Calu3 (cell line): ENCODE results near the gene PTPN6. TPM values are rescaled to one million over a fixed set of nuclear protein-coding genes. Genes with fewer than 3 reads are reported as not detected.
"Not testable (repeated sequence)": the region's sequence is repeated elsewhere in the genome, so short reads cannot be mapped to it uniquely, and the experiment has no call there.

ENCODE experiments used
- BruUV-seq: library from RNA; stranded (reverse); fragments of 400-500 nt; replicated peaks from 2 replicates; lab custom pipeline; 2021; lab: Mats Ljungman, UMichigan
- CTCF ChIA-PET: fragments of 300-600 bp; sonication (Branson Sonifier 250); formaldehyde crosslinking; loops from one replicate; lab custom pipeline; 2022; ENCODE audit warnings: antibody characterized with exemption; lab: Charles Lee
- DNase-seq: peaks from one replicate; pipeline ENCODE4 v3.0.0; 2022
- H3K27ac Mint-ChIP-seq: one replicate; pipeline ENCODE4 v1.8.0; 2022; ENCODE audit warnings: mixed read lengths; ENCODE audit not compliant: unreplicated experiment
- H3K27me3 Mint-ChIP-seq: one replicate; pipeline ENCODE4 v1.8.0; 2022; ENCODE audit warnings: mixed read lengths; ENCODE audit not compliant: unreplicated experiment
- H3K36me3 Mint-ChIP-seq: one replicate; pipeline ENCODE4 v1.8.0; 2022; ENCODE audit warnings: mild to moderate bottlenecking, moderate library complexity, mixed read lengths; ENCODE audit not compliant: insufficient read depth, unreplicated experiment
- H3K4me1 Mint-ChIP-seq: one replicate; pipeline ENCODE4 v1.8.0; 2022; ENCODE audit warnings: mild to moderate bottlenecking, low read depth, mixed read lengths; ENCODE audit not compliant: unreplicated experiment
- H3K4me3 Mint-ChIP-seq: one replicate; pipeline ENCODE4 v1.8.0; 2022; ENCODE audit warnings: mild to moderate bottlenecking, low read depth, moderate library complexity, mixed read lengths; ENCODE audit not compliant: unreplicated experiment
- H3K9me3 Mint-ChIP-seq: one replicate; pipeline ENCODE4 v1.8.0; 2022; ENCODE audit warnings: low read depth, mixed read lengths; ENCODE audit not compliant: unreplicated experiment
- intact Hi-C: fragments of 100-400 bp; cut with micrococcal nuclease; formaldehyde crosslinking; loops from one replicate; pipeline ENCODE4 v1.10.0; 2022; ENCODE audit not compliant: unreplicated experiment
- total RNA-seq: library from RNA; stranded (reverse); gene quantifications from 2 replicates; pipeline ENCODE4 v1.2.3, GENCODE V29; 2022
- TF ChIP-seq, protein P1 (sequence below): fragments of 200-600 bp; IDR thresholded peaks from one replicate; pipeline ENCODE4 v1.8.0; 2022; ENCODE audit warnings: antibody characterized with exemption; ENCODE audit not compliant: unreplicated experiment

PTPN6 gene
- total RNA-seq, 1 experiment from 2014 or later, result 46.3 TPM

GRCh38 chr12:6905414-6906040 lies 45.6 kb upstream of the PTPN6 start:
- no peaks in the 10 kb centered on the region for H3K4me1 Mint-ChIP-seq
- no peak overlapping the region for H3K27ac Mint-ChIP-seq
- TF ChIP-seq, protein P1, sequence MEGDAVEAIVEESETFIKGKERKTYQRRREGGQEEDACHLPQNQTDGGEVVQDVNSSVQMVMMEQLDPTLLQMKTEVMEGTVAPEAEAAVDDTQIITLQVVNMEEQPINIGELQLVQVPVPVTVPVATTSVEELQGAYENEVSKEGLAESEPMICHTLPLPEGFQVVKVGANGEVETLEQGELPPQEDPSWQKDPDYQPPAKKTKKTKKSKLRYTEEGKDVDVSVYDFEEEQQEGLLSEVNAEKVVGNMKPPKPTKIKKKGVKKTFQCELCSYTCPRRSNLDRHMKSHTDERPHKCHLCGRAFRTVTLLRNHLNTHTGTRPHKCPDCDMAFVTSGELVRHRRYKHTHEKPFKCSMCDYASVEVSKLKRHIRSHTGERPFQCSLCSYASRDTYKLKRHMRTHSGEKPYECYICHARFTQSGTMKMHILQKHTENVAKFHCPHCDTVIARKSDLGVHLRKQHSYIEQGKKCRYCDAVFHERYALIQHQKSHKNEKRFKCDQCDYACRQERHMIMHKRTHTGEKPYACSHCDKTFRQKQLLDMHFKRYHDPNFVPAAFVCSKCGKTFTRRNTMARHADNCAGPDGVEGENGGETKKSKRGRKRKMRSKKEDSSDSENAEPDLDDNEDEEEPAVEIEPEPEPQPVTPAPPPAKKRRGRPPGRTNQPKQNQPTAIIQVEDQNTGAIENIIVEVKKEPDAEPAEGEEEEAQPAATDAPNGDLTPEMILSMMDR, result no peak
- no peak overlapping the region for H3K4me3 Mint-ChIP-seq
- DNase-seq, result no peak
- no peaks in the 10 kb centered on the region for H3K36me3 Mint-ChIP-seq
- BruUV-seq, result TSS peak; percentile 36
- no peaks in the 10 kb centered on the region for H3K27me3 Mint-ChIP-seq
- H3K9me3 Mint-ChIP-seq, result no peaks in the 10 kb centered on the region
- intact Hi-C loops, result no loop called here
- CTCF ChIA-PET, result interaction anchor here (0.6 to 2.2 kb wide), 2 partner anchors 14 to 23 kb away, joined by 4 to 5 read pairs; no protein-coding TSS in a partner anchor

GRCh38 chr12:6908141-6908540 lies 43.0 kb upstream of the PTPN6 start:
- H3K36me3 Mint-ChIP-seq, H3K4me1 Mint-ChIP-seq, H3K4me3 Mint-ChIP-seq, BruUV-seq, intact Hi-C loops, H3K27ac Mint-ChIP-seq, H3K9me3 Mint-ChIP-seq, DNase-seq: not testable (repeated sequence)
- CTCF ChIA-PET, result interaction anchor here (0.8 kb wide), 1 partner anchor 36 kb away, joined by 3 read pairs; no protein-coding TSS in a partner anchor
- H3K27me3 Mint-ChIP-seq, result peaks cover 11% of the 10 kb centered on the region

DNA sequence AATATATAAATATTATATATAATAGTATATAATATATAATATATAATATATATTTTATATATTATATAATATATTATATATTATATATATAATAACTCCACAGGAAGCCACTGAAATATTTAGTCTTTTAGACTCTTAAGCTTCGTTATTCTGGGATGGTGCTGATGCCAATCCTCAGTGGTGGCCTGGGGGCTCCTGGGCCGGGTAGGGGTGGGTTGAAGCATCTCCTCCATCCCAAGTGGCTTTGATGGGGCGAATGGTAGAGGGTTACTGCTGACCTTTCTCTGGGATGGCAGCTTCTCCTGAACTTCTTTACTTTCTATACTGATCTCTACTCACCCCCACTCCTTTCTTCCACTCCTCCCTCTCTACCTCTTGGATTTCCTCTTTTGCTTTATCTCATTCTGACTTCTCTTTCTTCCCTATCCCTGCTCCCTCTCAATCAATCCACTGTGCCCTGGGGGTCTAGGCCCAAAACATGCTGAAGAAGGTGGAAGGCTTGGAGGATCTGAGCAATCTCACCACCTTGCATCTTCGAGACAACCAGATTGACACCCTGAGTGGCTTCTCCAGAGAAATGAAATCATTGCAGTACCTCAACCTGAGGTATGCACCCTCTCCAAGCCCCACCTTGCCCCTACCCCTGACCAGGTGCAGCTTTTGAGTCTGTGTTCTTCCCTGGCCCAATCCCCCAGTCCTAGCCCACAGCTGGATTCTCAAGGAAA lies 41.6 kb upstream of the PTPN6 start:
- peaks cover 23% of the 10 kb centered on the region for H3K27me3 Mint-ChIP-seq
- H3K36me3 Mint-ChIP-seq, result peaks cover 15% of the 10 kb centered on the region
- TF ChIP-seq, protein P1, result no peak
- CTCF ChIA-PET, result no interaction called here
- DNase-seq, result no peak
- intact Hi-C loops, result no loop called here
- BruUV-seq, result no TSS peak
- no peaks in the 10 kb centered on the region for H3K9me3 Mint-ChIP-seq
- H3K4me3 Mint-ChIP-seq, result no peak overlapping the region
- H3K4me1 Mint-ChIP-seq, result no peaks in the 10 kb centered on the region
- peak overlapping the region; percentile 11 for H3K27ac Mint-ChIP-seq

DNA sequence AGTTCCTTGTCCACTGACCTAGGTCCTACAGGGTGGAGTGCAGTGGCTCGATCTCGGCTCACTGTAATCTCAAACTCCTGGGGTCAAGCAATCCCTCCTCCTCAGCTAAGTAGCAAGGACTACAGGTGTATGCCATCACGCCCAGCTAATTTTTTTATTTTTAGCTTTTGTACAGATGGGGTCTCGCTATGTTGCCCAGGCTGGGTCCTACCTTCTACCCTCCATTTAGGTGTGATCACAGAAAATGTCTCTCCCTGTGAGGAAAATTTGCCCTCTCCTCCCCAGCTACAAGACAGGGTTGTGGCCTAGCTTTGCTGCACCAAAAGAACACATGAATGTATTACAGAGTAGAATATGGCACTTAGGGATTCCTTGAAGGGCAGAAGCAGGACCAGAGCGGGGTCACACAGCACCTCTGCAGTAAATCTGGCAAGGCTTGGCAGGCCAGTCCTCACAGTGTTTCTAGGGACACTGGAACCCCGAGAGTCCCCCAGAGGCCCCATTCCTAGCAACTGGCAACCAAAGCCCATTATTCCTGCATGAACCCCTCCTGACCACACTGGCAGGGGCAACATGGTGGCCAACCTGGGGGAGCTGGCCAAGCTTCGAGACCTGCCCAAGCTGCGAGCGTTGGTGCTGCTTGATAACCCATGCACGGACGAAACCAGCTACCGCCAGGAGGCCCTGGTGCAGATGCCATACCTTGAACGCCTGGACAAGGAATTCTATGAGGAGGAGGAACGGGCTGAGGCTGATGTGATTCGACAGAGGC lies 38.8 kb upstream of the PTPN6 start:
- peak overlapping the region; percentile 83 for H3K4me3 Mint-ChIP-seq
- H3K36me3 Mint-ChIP-seq, result peaks cover 23% of the 10 kb centered on the region
- CTCF ChIA-PET, result no interaction called here
- no peak overlapping the region for H3K27ac Mint-ChIP-seq
- H3K4me1 Mint-ChIP-seq, result no peaks in the 10 kb centered on the region
- no peak for DNase-seq
- no TSS peak for BruUV-seq
- H3K9me3 Mint-ChIP-seq, result no peaks in the 10 kb centered on the region
- H3K27me3 Mint-ChIP-seq, result peaks cover 32% of the 10 kb centered on the region
- TF ChIP-seq, protein P1, result no peak
- intact Hi-C loops, result no loop called here
